ENCODE data around the gene BANK1.

DNA sequence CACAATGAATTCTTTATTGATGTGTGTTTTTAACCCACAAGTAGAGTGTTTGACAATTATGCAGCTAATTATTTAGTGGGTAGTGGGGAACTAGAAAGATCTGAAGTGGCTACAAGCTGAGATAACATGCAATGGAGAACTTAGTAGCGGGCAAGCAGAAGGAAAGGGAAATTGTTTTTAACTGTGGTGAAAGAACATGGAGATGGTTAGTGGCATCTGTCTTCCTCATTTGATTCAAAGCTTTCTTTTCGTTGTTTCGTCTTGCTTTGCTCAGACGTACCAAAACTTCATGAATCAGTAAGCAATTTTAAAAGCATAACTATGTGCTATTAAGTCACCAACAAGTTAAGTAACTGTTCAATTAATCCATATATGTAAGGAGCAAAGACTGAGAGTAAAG, 169.9 kb downstream of the BANK1 start:
- TF ChIP-seq ZNF843 (tag by site-specific recombination; IDR thresholded peaks at IDR 0.05), result no peak
- TF ChIP-seq BCL11A (tag by site-specific recombination; IDR thresholded peaks at IDR 0.05; ENCODE audit: low read depth), result no peak
- TF ChIP-seq REST (tag by site-specific recombination; IDR thresholded peaks at IDR 0.05), result no peak
- TF ChIP-seq, protein P1, sequence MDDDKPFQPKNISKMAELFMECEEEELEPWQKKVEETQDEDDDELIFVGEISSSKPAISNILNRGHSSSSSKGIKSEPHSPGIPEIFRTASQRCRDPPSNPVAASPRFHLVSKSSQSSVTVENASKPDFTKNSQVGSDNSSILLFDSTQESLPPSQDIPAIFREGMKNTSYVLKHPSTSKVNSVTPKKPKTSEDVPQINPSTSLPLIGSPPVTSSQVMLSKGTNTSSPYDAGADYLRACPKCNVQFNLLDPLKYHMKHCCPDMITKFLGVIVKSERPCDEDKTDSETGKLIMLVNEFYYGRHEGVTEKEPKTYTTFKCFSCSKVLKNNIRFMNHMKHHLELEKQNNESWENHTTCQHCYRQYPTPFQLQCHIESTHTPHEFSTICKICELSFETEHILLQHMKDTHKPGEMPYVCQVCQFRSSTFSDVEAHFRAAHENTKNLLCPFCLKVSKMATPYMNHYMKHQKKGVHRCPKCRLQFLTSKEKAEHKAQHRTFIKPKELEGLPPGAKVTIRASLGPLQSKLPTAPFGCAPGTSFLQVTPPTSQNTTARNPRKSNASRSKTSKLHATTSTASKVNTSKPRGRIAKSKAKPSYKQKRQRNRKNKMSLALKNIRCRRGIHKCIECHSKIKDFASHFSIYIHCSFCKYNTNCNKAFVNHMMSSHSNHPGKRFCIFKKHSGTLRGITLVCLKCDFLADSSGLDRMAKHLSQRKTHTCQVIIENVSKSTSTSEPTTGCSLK (tag by site-specific recombination; IDR thresholded peaks at IDR 0.05), result no peak
- no peak for TF ChIP-seq ZNF76 (tag by site-specific recombination; IDR thresholded peaks at IDR 0.05; ENCODE audit: borderline replicate concordance, low read depth)
- TF ChIP-seq IKZF3 (tag by site-specific recombination; IDR thresholded peaks at IDR 0.05), result no peak
- TF ChIP-seq CTCF (tag by site-specific recombination; IDR thresholded peaks at IDR 0.05), result no peak
- TF ChIP-seq SP2 (tag by site-specific recombination; IDR thresholded peaks at IDR 0.05), result no peak
- TF ChIP-seq, protein P2, sequence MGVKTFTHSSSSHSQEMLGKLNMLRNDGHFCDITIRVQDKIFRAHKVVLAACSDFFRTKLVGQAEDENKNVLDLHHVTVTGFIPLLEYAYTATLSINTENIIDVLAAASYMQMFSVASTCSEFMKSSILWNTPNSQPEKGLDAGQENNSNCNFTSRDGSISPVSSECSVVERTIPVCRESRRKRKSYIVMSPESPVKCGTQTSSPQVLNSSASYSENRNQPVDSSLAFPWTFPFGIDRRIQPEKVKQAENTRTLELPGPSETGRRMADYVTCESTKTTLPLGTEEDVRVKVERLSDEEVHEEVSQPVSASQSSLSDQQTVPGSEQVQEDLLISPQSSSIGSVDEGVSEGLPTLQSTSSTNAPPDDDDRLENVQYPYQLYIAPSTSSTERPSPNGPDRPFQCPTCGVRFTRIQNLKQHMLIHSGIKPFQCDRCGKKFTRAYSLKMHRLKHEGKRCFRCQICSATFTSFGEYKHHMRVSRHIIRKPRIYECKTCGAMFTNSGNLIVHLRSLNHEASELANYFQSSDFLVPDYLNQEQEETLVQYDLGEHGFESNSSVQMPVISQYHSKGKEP (tag by site-specific recombination; IDR thresholded peaks at IDR 0.05), result no peak
- no peak for TF ChIP-seq ZNF274 (IDR thresholded peaks at IDR 0.05; ENCODE audit: low read length)
- TF ChIP-seq ZNF274 (tag by site-specific recombination; IDR thresholded peaks at IDR 0.05; ENCODE audit: borderline replicate concordance), result no peak
- no peak for TF ChIP-seq ZXDB (tag by site-specific recombination; IDR thresholded peaks at IDR 0.05)
- TF ChIP-seq ZNF776 (tag by site-specific recombination; IDR thresholded peaks at IDR 0.05; ENCODE audit: borderline replicate concordance), result no peak

All from HEK293 (cell line).